Tibial artery (tissue), 4 donors: ENCODE results near the gene CNPY1.

ENCODE experiments used
- DNase-seq, 2 donors: peaks; one replicate each; pipeline ENCODE4 v3.0.0-alpha.2; 2019
- H3K27ac ChIP-seq, 2 donors: fragments of 200-600 bp; sonication (generic) in 1 of 2; 1 replicate in 1 of 2; 2 replicates in 1 of 2; pipeline ENCODE4 v1.5.1; 2018 to 2019; ENCODE audit warnings: mild to moderate bottlenecking in 1 of 2
- H3K27me3 ChIP-seq, 2 donors: fragments of 200-600 bp; sonication (generic) in 1 of 2; one replicate each; pipeline versions ENCODE4 v1.5.1 to v1.6.0; 2016 to 2019
- H3K36me3 ChIP-seq, 3 donors: fragments of 200-600 bp; sonication (generic) in 2 of 3; one replicate each; pipeline ENCODE4 v1.5.1; 2016 to 2019; ENCODE audit warnings: mild to moderate bottlenecking in 2 of 3
- H3K4me1 ChIP-seq, 4 donors: fragments of 200-600 bp; sonication (generic) in 2 of 4; 1 replicate in 3 of 4; 2 replicates in 1 of 4; pipeline ENCODE4 v1.5.1; 2016 to 2019
- H3K4me3 ChIP-seq, 2 donors: fragments of 200-600 bp; sonication (generic) in 1 of 2; 1 replicate in 1 of 2; 2 replicates in 1 of 2; pipeline ENCODE4 v1.5.1; 2018 to 2019; ENCODE audit warnings: mild to moderate bottlenecking in 2 of 2
- H3K9me3 ChIP-seq, 3 donors: fragments of 200-600 bp; sonication (generic) in 1 of 3; one replicate each; pipeline ENCODE4 v1.5.1; 2016 to 2019
- CTCF ChIP-seq, 2 experiments: fragments of 200-600 bp in 1 of 2; fragments of 450-650 bp in 1 of 2; IDR thresholded peaks; one replicate each; pipeline ENCODE4 v1.5.1; 2017 to 2019; ENCODE audit warnings: antibody characterized with exemption in 2 of 2, mild to moderate bottlenecking in 1 of 2, moderate library complexity in 1 of 2
- intact Hi-C: fragments of 100-400 bp; cut with DNase I; formaldehyde crosslinking; loops from one replicate; pipeline ENCODE4 v1.15.0; 2023; ENCODE audit warnings: low total_unique reads

The CNPY1 gene

GRCh38 chr7:155556763-155557162 lies 10.4 kb upstream of the CNPY1 start:
- no peak for DNase-seq
- peaks cover 0 to 43% of the 10 kb centered on the region in 2 donors for H3K27me3 ChIP-seq
- intact Hi-C loops: no loop called here
- H3K9me3 ChIP-seq: peaks cover 0 to 3% (median 0%) of the 10 kb centered on the region in 3 donors
- no peak for TF ChIP-seq CTCF (IDR thresholded peaks at IDR 0.05)
- H3K27ac ChIP-seq: no peak overlapping the region
- H3K4me1 ChIP-seq: no peaks in the 10 kb centered on the region
- no peaks in the 10 kb centered on the region for H3K36me3 ChIP-seq
- H3K4me3 ChIP-seq: no peak overlapping the region

- no peak overlapping the region for H3K4me3 ChIP-seq
- H3K36me3 ChIP-seq: no peaks in the 10 kb centered on the region
- DNase-seq: no peak
- peaks cover 0 to 3% (median 0%) of the 10 kb centered on the region in 3 donors for H3K9me3 ChIP-seq
- no peaks in the 10 kb centered on the region for H3K4me1 ChIP-seq
- H3K27me3 ChIP-seq: peaks cover 0 to 36% of the 10 kb centered on the region in 2 donors
- intact Hi-C loops: no loop called here
- TF ChIP-seq CTCF (IDR thresholded peaks at IDR 0.05): no peak
- H3K27ac ChIP-seq: no peak overlapping the region
These were observed 8.8 kb upstream of the CNPY1 start for GRCh38 chr7:155555116-155555695.

GRCh38 chr7:155553871-155554270 lies 7.5 kb upstream of the CNPY1 start:
- Histone ChIP-seq H3K9me3 (peaks cover 0 to 3% (median 0%) of the 10 kb centered on the region in 3 donors), H3K27me3 (peaks cover 0 to 25% of the 10 kb centered on the region in 2 donors), H3K27ac (no peak overlapping the region), H3K4me1 (no peaks in the 10 kb centered on the region), H3K4me3 (no peak overlapping the region), H3K36me3 (no peaks in the 10 kb centered on the region)
- no peak for DNase-seq
- no peak for TF ChIP-seq CTCF (IDR thresholded peaks at IDR 0.05)
- intact Hi-C loops: no loop called here

GRCh38 chr7:155551785-155552611 lies 5.6 kb upstream of the CNPY1 start:
- intact Hi-C loops: no loop called here
- H3K4me1 ChIP-seq: no peaks in the 10 kb centered on the region
- no peaks in the 10 kb centered on the region for H3K36me3 ChIP-seq
- H3K9me3 ChIP-seq: peaks cover 0 to 3% (median 0%) of the 10 kb centered on the region in 3 donors
- H3K4me3 ChIP-seq: no peak overlapping the region
- H3K27ac ChIP-seq: no peak overlapping the region
- DNase-seq: no peak
- peaks cover 0 to 19% of the 10 kb centered on the region in 2 donors for H3K27me3 ChIP-seq
- no peak for TF ChIP-seq CTCF (IDR thresholded peaks at IDR 0.05)

- no peak overlapping the region for H3K27ac ChIP-seq
- H3K4me1 ChIP-seq: no peaks in the 10 kb centered on the region
- H3K4me3 ChIP-seq: no peak overlapping the region
- no peak for TF ChIP-seq CTCF (IDR thresholded peaks at IDR 0.05)
- intact Hi-C loops: no loop called here
- no peaks in the 10 kb centered on the region for H3K36me3 ChIP-seq
- DNase-seq: no peak
- peaks cover 0 to 20% of the 10 kb centered on the region in 2 donors for H3K27me3 ChIP-seq
- peaks cover 0 to 3% (median 0%) of the 10 kb centered on the region in 3 donors for H3K9me3 ChIP-seq
These were observed 4.6 kb upstream of the CNPY1 start for GRCh38 chr7:155550916-155551315.
